HG02970 (cell line): ENCODE data around the gene KCNQ2.

Source experiments
- ATAC-seq: cut with Tn5 transposase; IDR thresholded peaks from one replicate; pipeline ENCODE4 v1.9.1; 2021; ENCODE audit warnings: mild to moderate bottlenecking, moderate library complexity, moderate number of reproducible peaks; ENCODE audit not compliant: unreplicated experiment, low FRiP score

Gene KCNQ2

DNA sequence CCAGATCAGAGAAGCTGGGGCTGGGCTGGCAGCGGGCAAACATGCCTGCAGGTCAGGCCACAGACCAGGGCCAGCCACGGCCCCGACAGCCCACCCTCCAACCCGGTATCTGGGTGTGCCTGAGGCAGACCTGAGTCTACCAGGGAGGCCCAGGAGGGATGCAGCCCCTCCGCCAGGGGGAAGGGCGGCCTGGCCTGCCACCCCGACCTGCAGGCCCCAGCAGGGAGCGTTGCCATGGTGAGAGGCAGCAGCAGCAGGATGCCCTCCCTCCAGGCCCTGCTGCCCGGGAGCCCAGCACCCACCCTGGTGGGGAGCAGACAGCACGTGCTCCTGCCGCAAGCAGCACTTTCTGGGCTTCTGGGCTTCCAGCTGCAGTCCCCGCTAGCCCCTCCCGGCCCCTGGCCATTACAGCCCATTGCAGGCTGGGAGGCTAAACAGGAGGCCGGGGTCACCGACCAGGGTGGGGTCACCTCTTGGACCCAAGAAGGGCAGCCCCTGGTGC lies 30.3 kb upstream of the KCNQ2 start:
- ATAC-seq = no peak

DNA sequence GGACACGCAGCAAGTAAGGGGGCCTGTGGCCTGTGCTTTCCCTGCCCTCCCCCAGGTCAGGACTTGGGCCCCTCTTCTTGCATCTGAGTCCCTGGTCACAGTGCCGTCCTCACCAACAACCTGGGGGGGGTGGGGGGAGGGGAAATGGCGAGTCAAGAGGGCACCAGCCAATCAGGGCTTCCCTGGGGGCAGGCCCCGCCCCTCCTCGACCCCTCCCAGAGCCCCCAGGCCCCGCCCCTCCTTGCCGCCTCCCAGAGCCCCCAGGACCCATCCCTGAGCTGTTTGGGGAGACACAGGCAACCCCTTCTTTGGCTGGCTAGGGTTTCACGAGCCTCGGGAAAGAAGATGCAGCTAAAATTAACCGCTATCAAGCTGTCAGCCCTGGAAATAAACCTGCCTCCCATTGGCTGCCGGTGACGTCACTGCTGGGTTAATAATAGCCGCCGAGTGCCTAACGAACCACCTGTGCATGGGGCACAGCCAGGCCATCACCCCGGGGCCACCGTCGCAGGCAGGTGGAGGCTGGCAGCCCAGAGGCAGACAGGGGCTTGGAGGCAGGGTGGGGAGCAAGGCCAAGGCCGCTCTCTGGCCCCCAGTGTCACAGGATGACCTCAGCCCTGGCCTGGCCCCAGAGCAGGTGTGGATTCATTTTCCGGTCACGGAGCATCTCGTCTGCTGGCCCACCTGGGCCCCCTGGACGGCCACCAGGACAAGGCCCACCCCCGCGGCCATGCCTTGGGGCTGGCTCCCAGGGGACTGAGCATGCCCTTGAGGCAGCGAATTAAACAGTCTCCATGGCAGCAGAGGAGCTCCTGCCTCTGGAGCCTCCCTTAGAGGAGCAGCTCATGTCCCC lies 29.6 kb upstream of the KCNQ2 start:
- no peak for ATAC-seq

DNA sequence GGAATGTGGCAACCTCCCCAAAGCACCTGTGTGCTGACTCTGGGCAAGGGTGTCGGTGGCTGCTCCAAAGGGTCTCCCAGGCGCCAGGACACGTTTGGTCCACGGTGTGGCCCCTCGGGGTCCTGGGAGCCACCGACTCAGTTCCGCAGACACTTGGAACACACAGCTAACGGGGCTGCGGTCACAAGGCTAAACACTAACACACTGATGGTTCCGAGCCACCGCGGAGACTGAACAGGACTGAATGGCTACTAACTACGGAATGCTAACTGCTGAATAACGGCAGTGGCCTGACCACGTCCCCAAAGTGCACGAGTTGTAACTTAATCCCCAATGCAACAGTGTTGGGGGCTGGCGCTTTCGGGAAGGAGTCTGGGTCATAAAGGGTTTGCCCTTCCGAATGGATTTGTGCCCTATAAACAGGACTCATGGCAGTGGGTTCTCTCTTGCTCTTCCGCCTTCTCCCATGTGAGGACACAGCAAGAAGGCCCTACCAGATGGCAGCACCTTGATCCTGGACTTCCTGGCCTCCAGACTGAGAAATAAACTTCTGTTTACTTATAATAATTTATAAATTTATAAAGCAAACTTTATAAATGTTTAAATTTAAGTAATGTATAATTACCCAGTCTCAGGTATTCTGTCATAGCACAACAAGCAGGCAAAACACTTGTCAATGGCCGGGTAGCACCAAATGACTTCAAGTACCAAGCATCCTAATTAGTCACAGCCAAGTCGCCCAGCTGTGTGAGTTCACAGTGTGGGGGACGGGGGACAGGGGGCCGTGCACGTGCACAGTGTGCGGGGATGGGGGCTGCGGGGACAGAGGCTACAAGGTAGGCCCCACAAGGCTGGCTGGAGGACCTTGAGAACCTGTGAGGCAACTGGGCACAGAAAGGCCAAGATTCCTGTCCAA lies 28.7 kb upstream of the KCNQ2 start:
- ATAC-seq = no peak

DNA sequence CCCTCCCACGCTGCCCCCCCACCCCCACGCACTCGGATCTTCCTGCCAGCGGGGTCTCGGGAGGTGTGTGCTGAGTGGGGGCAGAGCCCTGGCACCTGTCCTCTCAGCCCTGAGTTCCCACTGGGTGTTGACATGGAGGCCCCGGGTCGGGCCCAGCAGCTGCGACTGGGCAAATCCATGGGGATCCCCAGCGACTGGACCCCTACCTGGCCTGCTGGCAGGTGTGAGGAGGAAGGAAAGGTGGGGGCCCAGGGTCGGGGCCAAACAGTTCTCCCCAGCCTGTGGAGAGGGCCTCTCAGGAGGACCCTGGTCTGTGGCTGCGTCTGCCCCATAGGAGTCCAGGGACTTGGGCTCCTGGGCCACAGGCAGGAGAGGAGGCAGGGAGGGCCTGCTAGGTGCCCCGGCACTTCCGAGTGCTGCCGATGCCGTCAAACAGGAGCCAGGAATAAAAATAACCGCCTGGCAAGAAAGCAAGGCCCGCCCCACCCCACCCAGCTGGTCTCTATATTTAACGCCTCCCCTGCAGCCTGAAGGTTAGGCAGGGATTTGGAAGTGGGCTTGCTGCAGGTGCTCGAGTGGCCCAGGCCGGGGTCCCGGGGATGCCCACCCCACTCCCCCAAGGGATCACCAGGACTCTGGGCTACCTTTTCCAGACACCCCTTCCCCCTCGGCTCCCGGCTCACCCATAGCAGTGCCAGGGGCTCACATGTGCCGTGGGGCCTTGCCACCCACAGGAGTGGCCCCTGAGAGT lies 27.9 kb upstream of the KCNQ2 start:
- ATAC-seq = no peak

DNA sequence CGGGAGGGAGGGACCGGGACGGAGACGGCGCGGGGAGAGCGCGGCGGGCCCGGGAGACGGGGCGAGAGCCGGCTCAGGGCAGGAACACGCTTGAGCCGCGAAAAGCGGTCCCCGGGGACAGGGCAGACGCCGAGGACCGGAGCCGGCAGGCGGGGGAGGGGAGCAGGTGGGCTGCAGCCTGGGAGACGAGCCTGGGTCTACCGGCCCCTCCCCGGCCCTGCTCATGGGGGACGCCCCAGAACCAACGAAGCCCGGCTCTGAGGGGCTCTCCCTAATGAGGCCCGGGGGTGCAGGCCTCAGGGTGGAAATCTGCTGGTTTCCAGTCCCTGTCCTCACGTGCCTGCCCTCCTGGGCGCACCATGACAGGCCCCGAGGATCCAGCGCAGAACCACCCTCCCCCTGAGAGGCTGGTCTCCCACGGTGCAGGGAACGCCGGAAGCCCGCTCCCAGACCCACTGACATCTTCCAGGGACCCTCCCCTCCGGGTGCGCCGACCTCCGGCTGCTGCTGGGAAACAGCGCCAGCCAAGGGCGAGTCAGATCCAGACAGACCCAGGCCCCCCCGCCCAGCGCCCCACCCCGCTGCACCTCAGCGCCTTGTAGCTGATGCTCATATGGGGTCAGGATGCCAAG lies 27.0 kb upstream of the KCNQ2 start:
- no peak for ATAC-seq

DNA sequence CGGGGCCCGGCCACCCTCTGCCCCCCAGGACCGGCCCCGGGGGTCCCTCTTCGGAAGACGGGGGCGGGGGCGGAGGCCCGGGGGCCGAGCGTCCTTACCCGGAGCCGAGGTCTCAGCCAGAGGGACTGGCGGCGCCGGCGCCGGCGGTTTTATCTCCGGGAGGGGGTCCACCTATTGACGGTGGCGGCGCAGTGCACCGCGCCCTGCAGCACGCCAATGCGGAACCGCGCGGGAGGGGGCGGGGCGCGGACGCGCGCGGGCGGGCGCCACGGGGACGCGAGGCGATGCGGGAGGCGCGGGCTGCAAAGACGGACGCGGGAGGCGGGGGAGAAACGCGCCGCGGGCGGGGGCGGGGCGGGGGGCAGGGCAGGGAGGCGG lies 26.5 kb upstream of the KCNQ2 start, which contains the start of gene EEF1A2:
EEF1A2 (minus strand) TSS at position 124 of the 378 bp plus-strand sequence. CDS start 1,320 bp downstream, outside the sequence.
- ATAC-seq = no peak

DNA sequence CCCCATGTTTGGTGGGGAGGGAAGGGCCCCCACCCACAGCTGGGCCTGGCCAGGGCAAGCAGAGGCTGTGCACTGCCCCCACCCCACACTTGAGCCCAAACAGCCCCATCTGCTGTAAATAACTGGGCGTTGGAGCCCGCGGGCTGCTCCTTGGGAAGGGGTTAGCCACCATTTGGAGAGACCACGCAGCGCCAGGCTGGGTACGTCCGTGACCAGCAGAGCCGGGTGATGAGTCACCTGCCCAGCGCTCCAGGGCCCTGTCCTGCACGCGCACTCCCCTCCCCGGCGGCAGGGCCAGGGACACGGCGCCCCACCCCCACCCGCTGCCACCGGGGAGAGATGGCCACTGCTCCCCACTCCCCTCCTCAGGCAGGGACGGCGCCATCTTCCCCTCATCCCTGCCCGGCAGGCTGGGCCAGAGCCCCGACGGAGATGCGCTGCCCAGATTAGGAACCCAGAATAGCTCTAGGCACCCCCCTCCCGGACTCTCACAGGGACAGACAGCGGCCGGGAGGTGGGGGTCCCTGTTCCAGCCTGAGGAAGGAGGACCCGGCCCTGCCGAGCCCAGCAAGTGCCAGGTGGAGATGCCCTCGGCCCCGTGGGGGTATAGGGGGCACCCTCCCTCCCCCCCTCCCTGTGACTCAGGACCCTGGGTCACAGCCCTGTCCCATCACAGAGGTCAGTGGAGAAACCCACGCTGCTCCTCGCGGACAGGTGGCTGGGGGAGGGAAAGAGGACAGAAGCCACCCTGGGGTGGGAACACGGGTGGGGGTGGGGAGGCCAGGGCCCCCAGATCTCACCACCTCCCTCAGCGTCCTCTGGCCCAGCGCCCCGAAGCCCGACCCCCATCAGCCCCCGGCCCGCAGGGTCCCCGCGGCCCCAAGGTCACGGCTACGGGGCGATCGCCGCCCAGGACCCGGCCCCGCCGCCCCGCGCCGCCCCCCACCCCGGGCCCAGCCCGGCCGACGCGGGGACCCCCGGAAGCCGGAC lies 25.8 kb upstream of the KCNQ2 start:
- ATAC-seq = no peak

DNA sequence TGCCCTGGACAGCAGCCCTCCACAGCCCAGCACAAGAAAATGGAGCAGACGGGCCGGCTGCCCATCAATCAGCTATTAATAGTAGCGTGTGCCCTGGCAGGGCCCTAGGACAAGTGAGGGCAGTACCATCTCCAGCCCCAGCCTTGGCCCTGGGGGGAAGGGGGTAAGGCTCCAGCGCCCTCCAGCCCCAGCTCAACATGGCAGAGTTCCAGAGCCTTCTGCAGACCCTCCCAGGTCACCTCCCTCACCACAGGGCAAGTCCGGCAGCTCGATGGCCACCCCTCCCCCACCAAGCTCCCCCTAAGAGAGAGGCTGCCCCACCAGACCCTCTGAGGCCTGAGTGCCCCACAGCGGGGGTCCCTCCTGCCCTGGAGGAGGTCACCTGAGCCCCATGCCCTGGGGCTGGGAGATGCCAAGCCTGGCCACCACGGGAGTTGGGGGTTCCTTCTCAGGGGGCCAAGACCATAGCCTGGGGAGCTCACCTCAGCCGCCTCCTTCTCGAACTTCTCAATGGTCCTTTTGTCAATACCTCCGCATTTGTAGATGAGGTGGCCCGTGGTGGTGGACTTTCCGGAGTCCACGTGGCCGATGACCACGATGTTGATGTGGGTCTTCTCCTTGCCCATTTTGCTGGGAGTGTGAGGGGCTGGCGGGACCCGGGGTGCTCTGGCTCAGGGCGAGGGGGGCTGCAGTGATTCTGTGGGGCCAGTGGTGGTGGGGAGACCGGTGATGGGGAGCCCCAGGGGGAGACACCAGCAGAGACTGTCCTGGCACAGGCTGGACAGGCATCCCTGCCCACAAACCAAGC lies 24.9 kb upstream of the KCNQ2 start:
- no peak for ATAC-seq

DNA sequence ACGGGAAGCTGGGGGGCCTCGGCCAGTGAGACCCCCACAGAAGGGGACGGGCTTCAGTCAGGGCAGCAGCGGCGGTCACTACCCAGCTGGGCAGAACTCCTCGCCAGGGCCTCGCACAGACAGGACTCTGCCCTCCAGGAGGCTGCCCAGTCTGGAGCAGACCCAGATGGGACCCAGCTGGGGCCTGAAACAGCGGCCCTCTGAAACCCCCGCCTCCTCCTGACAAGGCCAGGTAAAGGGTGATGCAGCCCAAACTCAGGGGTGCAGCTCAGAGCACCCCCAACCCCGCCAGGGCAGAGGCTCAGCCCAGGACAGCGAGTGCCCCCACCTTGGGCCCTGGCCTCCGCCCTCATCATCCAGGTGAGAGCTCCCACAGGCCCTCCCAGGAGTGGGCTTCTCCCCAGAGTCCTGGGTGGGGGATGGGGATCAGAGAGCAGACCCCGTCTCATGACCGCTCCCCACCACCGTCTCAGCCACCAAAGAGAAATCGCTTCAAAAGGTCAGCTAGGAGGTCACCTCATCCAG lies 24.2 kb upstream of the KCNQ2 start:
- no peak for ATAC-seq

DNA sequence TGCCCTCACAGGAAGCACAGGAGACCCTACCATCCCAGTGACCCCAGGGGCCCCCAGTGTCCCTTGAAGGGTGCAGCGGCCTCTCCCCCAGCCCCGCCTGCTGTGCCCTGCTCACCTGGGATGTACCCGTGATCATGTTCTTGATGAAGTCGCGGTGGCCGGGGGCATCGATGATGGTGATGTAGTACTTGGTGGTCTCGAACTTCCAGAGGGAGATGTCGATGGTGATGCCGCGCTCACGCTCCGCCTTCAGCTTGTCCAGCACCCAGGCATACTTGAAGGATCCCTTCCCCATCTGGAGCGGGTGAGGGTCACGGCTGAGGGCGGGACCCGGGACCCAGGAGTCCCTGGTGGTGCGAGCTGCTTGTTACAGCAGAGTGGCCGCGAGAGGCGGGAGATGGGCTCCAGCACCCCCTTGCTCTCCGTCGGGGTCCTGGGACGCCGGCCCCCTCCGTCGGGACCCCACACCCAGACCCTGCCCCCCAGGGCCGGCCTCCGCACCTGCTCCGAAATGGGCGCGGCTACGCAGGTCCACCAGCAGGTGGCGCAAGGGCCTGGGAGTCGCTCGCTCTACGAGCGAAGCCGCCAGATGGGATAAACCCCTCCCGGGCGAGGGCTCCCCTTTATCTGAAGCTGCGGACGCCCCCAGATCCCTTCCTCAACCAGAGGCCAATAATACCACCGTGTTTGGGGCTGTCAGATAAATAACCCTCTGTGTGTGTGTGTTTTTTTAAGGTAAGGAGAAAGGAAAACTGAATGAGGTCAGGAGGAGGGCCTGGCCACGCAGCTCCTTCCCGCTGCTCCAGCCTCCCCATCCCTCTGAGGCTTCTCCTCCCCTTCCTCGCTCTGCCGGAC lies 23.5 kb upstream of the KCNQ2 start:
- no peak for ATAC-seq

DNA sequence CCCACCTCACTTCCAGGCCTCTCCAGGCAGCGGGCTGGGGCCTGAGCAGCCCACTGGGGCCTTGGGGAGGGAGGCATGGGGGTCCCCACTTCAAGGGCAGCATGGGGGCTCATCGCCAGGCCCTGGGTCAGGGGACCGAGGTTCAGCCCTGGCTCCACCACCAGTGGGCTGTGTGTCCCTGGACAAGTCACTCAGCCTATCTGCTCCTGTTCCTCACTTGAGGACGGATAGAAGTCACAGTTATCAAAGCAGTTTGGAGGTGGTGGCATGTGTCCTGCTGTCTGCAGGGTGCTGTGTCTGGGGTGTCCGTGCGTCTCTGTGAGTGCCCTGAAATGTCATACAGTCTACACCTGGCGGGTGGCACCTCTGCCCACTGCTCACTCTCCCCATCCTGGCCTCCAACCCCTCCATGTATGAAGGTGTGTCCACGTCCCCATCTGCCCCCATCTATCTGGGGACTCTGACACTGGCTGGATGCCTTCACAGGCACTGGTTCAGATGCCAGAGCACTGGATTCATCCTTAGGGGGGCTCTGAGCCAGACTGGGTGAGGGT lies 22.8 kb upstream of the KCNQ2 start:
- no peak for ATAC-seq

DNA sequence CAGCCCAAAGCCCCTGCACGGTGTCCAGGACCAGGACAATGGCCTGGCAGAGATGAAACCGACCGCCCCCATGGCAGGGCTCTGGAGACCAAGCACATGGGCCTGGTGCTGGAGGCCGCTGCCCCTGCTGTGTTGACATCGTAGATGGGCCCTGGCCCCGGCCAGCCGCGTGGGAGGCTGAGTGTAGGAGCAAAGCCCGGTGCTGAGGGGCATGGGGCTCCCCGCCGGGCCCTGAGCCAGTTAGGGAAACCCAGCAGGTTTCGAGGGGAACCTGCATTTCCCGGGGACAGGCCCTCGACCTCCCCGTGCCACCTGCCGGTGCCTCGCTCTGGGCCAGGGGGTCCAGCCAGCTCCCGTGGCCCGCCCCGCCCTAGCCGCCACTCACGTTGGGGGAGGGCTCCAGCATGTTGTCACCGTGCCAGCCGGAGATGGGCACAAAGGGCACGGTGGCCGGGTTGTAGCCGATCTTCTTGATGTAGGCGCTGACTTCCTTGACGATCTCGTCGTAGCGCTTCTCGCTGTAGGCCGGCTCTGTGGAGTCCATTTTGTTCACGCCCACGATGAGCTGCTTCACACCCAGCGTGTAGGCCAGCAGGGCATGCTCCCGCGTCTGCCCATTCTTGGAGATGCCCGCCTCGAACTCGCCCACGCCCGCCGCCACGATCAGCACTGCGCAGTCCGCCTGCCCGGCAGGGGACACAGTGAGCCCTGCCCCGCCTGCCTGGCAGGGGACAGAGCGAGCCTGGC lies 22.1 kb upstream of the KCNQ2 start:
- ATAC-seq = no peak

DNA sequence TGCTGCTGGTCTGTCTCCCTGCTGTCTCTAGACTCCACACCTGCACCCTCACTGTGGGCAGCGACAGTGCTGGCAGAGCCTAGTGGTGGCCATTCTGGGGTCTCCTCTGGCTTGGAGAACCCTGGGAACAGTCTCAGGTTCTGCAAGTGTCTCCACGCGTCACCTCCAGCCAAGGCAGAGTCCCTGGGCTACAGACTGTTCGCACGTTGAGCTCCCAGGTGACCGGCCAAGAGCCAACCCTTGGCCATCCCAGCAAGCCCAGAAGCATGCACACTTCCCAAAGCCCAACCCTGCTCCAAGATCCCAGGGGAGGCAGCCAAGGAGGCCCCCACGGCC lies 21.6 kb upstream of the KCNQ2 start:
- ATAC-seq = no peak

DNA sequence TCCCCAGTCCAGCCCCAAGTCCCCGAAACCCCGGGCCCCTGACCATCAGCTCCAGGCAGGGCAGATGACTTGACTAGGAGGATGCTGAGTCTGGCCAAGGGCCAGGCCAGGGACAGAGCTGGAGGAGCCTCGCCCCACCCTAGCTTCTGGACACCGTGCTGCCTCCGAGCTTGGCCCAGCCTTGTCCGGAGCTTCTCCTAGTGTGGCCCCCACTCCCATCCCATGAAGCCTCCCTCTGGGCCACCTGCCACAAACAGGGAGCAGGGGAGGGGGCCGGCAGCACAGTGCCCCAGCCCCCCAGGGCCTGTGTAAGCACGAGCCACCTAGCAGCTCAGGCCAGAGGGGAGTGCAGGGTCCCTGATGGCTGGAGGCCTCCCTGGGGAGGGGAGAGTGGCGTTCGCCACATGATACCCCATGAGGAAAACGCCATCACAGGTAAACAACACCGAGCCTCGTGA lies 21.1 kb upstream of the KCNQ2 start:
- no peak for ATAC-seq

DNA sequence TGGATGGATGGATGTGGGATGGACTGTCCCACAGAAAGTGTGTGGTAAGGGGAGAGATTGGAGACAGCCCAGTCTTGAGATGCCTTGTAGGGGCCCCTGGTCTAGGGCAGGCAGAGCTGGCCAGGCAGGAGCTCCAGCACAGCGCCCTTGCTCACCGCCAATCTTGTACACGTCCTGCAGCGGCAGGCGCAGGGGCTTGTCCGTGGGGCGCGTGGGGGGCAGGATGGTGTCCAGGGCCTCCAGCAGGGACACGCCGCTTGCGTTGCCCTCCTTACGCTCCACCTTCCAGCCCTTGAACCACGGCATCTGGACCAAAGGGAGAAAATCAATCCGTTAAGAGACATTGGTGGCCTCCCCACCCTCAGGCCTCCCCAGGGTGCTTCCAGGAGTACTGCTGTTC lies 20.5 kb upstream of the KCNQ2 start:
- no peak for ATAC-seq

DNA sequence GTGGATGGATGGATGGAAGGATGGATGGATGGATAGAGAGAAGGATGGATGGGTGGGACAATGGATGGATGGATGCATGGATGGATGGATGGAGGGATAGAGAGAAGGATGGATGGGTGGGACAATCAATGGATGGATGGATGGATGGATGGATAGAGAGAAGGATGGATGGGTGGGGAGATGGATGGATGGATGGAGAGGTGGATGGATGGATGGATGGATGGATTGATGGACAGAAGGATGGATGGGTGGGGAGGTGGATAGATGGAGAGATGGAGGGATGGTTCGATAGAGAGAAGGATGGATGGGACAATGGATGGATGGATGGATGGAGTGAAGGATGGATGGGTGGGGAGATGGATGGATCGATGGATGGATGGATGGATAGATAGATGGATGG lies 20.1 kb upstream of the KCNQ2 start:
- no peak for ATAC-seq
